GM18520 (cell line): Measurements from ENCODE around the gene STX18.

Experiments used
- ATAC-seq: cut with Tn5 transposase; IDR thresholded peaks from one replicate; pipeline ENCODE4 v1.9.1; 2021; ENCODE audit not compliant: unreplicated experiment

Gene STX18

GRCh38 chr4:4406455-4407298, 135.2 kb downstream of the STX18 start:
- no peak for ATAC-seq

- no peak for ATAC-seq
Measured at GRCh38 chr4:4405358-4405962, 136.4 kb downstream of the STX18 start.

GRCh38 chr4:4402966-4403365, 138.9 kb downstream of the STX18 start:
- no peak for ATAC-seq

GRCh38 chr4:4401036-4401435, 140.8 kb downstream of the STX18 start:
- ATAC-seq = no peak

- ATAC-seq = no peak
Measured at GRCh38 chr4:4398430-4398829, 143.4 kb downstream of the STX18 start.

DNA sequence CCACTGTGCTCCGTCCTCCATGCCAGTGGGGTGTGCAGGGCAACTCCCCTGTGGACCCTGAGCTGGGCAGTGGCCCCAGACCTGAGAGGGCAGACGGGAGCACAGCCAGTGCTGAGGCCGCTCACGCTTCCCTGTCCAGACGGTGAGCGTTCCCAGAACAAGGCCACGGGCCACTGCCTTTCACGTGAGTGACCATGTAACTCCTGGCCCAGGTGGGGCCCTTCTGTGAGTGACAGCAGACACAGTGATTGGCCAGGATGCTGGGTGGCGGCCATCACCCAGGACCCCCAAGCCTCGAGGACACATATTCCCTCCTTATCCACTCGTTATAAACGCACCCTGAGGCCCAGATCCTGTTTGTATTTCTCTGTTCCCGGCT, 144.4 kb downstream of the STX18 start:
- no peak for ATAC-seq

- ATAC-seq = no peak
Measured at GRCh38 chr4:4396628-4397440, 145.0 kb downstream of the STX18 start.

DNA sequence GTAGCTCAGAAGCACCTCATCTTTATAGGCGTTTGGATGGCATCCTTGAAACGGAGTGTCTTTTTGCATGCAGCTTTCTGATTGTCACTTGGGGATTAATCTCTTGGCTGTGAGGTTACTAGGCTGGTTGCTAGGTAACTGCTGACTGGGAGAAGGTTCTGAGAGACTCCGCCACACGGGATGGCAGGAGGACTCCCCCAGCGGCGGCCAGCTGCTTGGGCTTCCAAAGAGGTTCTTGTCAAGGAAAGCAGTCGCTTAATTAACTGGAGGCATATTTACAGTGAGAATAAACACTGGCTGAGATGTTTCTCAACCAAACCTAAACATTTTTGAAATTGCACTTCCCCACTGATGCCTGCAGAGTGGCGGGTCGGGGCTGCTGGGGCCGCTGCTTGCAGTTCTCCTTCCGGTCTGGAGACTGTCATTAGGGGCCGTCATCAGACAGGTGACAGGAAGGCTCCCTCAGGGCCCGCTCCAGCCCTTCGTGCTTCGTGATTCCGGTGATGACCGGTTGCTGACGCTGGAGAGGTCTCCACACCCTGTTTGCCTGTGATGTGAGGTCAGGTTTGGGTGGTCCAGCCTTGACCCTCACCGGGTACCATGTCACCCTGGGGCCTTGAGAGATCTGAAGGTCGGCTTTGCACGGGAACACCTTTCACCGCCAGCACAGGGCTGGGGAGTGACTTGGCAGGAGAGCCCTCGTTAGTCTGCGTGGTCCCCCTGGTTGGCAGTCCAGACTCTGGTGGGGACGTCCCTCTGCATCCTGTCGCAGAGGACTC, 145.8 kb downstream of the STX18 start:
- no peak for ATAC-seq

DNA sequence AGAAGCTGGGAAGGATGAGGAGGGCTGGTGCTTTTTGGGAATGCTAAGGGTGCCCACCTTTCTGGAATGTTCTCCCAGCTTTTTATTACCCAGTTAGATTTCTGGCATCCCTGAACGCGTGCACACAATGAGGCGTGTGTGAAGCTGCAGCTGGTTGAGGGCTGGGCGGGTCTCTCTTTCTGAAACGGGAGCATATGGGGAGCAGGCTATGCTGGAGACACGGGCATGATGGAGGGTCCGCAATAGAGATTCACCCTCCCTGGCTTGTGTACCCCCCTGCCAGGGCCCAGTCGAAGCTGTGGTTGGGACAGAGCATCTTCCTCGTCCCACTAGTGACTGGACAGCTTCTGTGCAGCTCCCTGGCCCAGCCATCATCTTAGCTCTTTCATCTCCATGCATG, 146.5 kb downstream of the STX18 start:
- ATAC-seq = no peak

DNA sequence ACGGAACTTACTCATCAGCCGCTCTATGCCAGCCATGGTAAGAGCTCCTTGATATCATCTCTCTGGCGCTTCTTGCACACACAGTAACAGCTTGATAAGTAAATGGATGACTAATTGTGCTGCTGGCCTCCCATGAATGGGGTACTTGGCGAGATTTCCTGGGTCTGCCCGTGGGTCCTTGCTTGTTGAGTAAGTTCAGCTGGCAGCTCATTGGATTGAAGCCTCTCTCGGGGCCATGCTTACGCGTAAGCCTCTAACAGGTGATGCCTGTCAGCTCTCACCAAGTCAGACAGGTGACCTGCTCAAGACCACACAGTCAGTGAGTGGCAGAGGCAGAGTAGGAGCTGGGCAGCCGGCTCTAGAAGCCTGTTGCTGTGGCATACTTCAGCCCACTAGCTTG, 147.2 kb downstream of the STX18 start:
- ATAC-seq = no peak

- ATAC-seq = no peak
Measured at GRCh38 chr4:4392501-4393183, 149.2 kb downstream of the STX18 start.

DNA sequence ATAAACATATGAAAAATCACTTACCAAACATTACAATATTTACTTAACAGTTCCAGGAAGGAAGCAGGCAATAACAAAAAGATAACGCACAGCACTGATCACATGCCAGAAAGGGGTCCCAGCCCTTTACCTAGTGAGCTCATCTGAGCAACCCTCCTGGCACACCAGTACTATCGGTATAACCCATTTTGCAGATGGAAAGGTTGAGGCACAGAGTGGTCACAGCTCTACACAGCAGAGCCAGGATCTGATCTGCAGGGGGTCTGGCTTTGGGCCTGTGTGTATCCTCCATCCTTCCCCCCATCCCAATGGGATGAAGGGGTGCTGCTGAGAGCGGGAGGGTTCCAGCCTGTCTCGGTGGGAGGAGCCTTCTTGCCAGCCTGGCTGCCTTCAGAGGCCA, 150.0 kb downstream of the STX18 start:
- ATAC-seq = no peak

- no peak for ATAC-seq
Measured at GRCh38 chr4:4390515-4391240, 151.2 kb downstream of the STX18 start.

DNA sequence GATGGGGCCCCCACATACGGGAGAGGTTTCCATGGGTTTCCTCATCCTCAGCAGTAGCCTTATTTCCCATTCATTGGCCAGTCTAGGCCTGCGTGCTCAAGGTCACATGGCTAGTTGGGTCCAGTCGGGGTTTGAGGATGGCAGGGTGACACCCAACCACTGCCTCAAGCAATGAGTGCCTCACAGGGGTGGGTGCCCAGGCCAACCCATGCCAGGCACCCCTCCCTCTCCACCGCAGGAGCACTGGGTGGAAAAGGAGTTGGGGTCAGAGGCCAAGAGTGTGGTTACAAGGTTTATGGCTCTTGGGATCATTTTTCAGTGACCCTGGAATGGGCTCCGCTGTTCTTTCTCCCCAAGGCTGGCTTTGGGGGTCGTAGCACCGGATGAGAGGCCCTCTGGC, 151.8 kb downstream of the STX18 start:
- ATAC-seq = no peak

GRCh38 chr4:4388836-4389575, 152.8 kb downstream of the STX18 start:
- no peak for ATAC-seq

- no peak for ATAC-seq
Measured at GRCh38 chr4:4388311-4388790, 153.5 kb downstream of the STX18 start.

DNA sequence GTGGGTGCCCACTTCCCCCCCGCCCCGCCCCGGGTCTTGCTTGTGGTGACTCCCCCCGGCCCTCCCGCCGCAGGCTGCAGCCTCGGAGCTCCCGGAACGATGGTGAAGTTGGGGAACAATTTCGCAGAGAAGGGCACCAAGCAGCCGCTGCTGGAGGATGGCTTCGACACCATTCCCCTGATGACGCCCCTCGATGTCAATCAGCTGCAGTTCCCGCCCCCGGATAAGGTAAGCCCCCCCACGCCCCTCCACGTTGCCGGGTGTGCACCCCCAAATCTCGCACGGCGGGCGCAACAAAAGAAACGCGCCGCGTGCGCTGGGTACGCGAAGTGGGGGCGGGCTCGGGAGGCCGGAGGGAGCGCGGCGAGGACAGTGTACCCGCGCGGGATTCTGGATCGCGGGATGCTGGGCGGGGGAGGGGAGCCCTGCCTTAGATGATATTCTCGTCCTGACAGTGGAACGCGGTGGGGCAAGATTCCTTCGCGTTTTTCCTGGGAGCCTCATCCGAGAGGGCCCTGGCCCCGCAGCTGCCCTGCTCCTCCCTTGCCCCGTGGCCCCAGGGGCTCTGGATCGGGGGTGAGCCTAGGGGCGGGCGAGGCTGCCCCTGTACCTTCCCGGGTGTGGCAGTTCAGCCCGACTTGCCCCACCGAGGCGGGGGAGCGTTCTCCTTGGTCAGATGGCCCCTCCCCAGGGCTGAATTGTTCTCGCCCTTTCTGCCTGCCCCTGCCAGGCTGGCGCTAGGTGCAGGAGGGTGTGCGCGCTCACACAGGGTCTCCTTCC, 154.1 kb downstream of the STX18 start:
- no peak for ATAC-seq

DNA sequence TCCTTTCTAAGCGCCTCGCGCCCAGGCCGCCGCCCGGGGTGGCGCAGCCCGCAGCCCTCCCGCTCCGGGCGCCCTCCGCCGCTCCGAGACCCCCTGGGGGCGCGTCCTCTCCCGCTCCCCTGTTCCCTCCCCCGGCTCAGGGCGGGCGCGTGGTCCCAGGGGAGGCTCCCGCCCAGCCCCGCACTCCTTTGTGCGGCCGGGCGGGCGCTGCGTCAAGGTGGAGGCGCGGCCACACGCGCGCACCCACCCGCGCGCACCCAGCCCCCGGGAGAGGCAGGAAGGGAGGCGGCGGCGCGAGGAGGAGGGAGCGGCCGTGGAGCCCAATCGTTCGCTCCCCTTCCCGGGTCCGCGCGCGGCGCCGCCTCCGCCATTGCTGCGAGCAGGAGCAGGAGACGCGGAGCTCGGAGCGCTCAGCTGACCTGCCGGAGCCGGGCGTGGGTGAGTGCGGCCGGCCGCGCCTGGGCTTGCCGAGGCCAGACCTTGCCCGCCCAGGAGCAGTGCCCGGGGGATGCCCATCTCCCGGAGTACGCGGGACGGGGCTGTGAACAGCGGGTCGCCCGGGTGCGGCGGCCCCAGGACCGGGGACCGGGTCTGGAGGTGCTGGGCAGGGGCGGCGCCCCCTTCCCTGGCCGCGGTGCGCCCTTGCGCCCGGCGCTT, 155.0 kb downstream of the STX18 start, which contains the start of gene NSG1:
Gene NSG1 (plus strand): TSS at position 367 of the 657 bp plus-strand sequence. CDS start 528 bp downstream, outside the sequence.
- no peak for ATAC-seq
